A673 (cell line): ENCODE data around the gene URB1. TPM values are rescaled to one million over a fixed set of nuclear protein-coding genes. Genes with fewer than 3 reads are reported as not detected.
"Not testable (repeated sequence)": the region's sequence is repeated elsewhere in the genome, so short reads cannot be mapped to it uniquely, and the experiment has no call there.

Source experiments
- BruUV-seq: library from RNA; stranded (reverse); fragments of 400-500 nt; replicated peaks from 2 replicates; lab custom pipeline; 2021; lab: Mats Ljungman, UMichigan
- CTCF ChIA-PET: fragments of 300-600 bp; sonication (Branson Sonifier 250); formaldehyde crosslinking; loops from one replicate; lab custom pipeline; 2022; ENCODE audit warnings: antibody characterized with exemption; lab: Charles Lee
- POLR2A ChIA-PET: fragments of 300-600 bp; sonication (Branson Sonifier 250); formaldehyde crosslinking; loops from one replicate; lab custom pipeline; 2022; ENCODE audit warnings: antibody characterized with exemption; ENCODE audit not compliant: low non-redundant PET; lab: Charles Lee
- DNase-seq: peaks from one replicate; pipeline ENCODE4 v3.0.0-alpha.2; 2015; ENCODE audit warnings: low spot score
- H3K27ac ChIP-seq: fragments of 200-600 bp; sonication (generic); 2 replicates; pipeline ENCODE4 v1.5.1; 2016; ENCODE audit warnings: mixed run types, low read depth, mild to moderate bottlenecking, mixed read lengths, antibody characterized with exemption, low read length; ENCODE audit not compliant: poor library complexity, severe bottlenecking
- H3K27me3 ChIP-seq: fragments of 200-600 bp; sonication (generic); replicated peaks from 2 replicates; pipeline ENCODE4 v1.6.1; 2017; ENCODE audit warnings: mixed run types, low read depth, mild to moderate bottlenecking, mixed read lengths, antibody characterized with exemption, low read length; ENCODE audit not compliant: insufficient read depth, poor library complexity
- H3K36me3 ChIP-seq: fragments of 200-600 bp; sonication (generic); 2 replicates; pipeline ENCODE4 v1.6.1; 2016; ENCODE audit warnings: mixed run types, mild to moderate bottlenecking, mixed read lengths, antibody characterized with exemption, low read length; ENCODE audit not compliant: insufficient read depth, poor library complexity, severe bottlenecking
- H3K4me1 ChIP-seq: fragments of 200-600 bp; sonication (generic); 2 replicates; pipeline ENCODE4 v1.6.1; 2017; ENCODE audit warnings: mixed run types, mild to moderate bottlenecking, mixed read lengths, antibody characterized with exemption, low read length; ENCODE audit not compliant: insufficient read depth, poor library complexity, severe bottlenecking
- H3K4me3 ChIP-seq: fragments of 200-600 bp; sonication (generic); 2 replicates; pipeline ENCODE4 v1.5.1; 2016; ENCODE audit warnings: low read depth, mixed run types, mild to moderate bottlenecking, mixed read lengths, low read length; ENCODE audit not compliant: poor library complexity, severe bottlenecking
- H3K9me3 ChIP-seq: fragments of 200-600 bp; sonication (generic); 2 replicates; pipeline ENCODE4 v1.6.1; 2016; ENCODE audit warnings: mixed run types, low read depth, mild to moderate bottlenecking, mixed read lengths, antibody characterized with exemption, low read length; ENCODE audit not compliant: poor library complexity, severe bottlenecking
- EZH2 ChIP-seq: fragments of 200-600 bp; sonication (generic); IDR thresholded peaks from 2 replicates; pipeline ENCODE4 v1.6.1; 2017; ENCODE audit warnings: borderline replicate concordance, low read depth, mild to moderate bottlenecking, mixed read lengths, antibody characterized with exemption, low read length; ENCODE audit not compliant: poor library complexity, severe bottlenecking
- intact Hi-C: fragments of 100-400 bp; cut with micrococcal nuclease; formaldehyde crosslinking; loops from one replicate; pipeline ENCODE4 v1.10.0; 2022; ENCODE audit not compliant: unreplicated experiment
- total RNA-seq: library from RNA; stranded (reverse); gene quantifications from 2 replicates; pipeline ENCODE4 v1.2.3, GENCODE V29; 2021
- TF ChIP-seq, protein P1 (sequence below): fragments of 300-800, 200-600 bp; sonication (generic); conservative IDR thresholded peaks from 2 replicates; pipeline ENCODE4 v1.5.1; 2017; ENCODE audit warnings: low read depth, mild to moderate bottlenecking, antibody characterized with exemption, low read length, moderate library complexity, mixed read lengths

URB1 gene
- total RNA-seq, 1 experiment from 2014 or later, result 30.5 TPM

DNA sequence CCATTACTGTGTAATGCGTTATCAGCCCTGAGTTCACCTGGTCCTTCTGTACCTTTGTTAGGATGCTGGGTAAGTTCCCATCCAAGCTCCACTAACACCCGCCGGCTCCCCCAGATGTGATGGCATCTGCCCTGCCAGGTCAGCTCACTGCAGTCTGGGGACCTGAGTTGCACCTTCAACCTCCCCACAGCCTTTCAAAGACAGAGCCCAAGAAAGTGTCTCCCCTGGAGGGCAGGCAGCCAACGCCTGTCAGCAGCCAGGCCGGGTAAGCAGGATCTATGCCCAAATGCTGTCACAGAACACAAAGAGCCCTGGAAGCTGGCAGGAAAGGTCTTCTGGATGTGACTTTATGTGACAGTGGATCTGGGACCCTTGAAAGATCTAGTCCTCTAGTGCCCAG, 80.5 kb downstream of the URB1 start:
- ChIA-PET CTCF (no interaction called here), POLR2A (no interaction called here)
- Histone ChIP-seq H3K9me3 (no peaks in the 10 kb centered on the region), H3K4me3 (no peak overlapping the region), H3K36me3 (peaks cover 33% of the 10 kb centered on the region), H3K4me1 (no peaks in the 10 kb centered on the region), H3K27me3 (no peaks in the 10 kb centered on the region), H3K27ac (no peak overlapping the region)
- TF ChIP-seq EZH2, result no peak
- TF ChIP-seq, protein P1, sequence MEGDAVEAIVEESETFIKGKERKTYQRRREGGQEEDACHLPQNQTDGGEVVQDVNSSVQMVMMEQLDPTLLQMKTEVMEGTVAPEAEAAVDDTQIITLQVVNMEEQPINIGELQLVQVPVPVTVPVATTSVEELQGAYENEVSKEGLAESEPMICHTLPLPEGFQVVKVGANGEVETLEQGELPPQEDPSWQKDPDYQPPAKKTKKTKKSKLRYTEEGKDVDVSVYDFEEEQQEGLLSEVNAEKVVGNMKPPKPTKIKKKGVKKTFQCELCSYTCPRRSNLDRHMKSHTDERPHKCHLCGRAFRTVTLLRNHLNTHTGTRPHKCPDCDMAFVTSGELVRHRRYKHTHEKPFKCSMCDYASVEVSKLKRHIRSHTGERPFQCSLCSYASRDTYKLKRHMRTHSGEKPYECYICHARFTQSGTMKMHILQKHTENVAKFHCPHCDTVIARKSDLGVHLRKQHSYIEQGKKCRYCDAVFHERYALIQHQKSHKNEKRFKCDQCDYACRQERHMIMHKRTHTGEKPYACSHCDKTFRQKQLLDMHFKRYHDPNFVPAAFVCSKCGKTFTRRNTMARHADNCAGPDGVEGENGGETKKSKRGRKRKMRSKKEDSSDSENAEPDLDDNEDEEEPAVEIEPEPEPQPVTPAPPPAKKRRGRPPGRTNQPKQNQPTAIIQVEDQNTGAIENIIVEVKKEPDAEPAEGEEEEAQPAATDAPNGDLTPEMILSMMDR, result no peak
- DNase-seq, result no peak
- intact Hi-C loops, result no loop called here
- no TSS peak for BruUV-seq

GRCh38 chr21:32311621-32312020, 81.2 kb downstream of the URB1 start:
- no peak overlapping the region for H3K27ac ChIP-seq
- ChIA-PET POLR2A (no interaction called here), CTCF (no interaction called here)
- intact Hi-C loops, result no loop called here
- no peaks in the 10 kb centered on the region for H3K27me3 ChIP-seq
- no peaks in the 10 kb centered on the region for H3K9me3 ChIP-seq
- no peak overlapping the region for H3K4me3 ChIP-seq
- DNase-seq, result no peak
- H3K36me3 ChIP-seq, result peaks cover 25% of the 10 kb centered on the region
- BruUV-seq, result no TSS peak
- TF ChIP-seq, protein P1, result no peak
- no peak for TF ChIP-seq EZH2
- H3K4me1 ChIP-seq, result no peaks in the 10 kb centered on the region

DNA sequence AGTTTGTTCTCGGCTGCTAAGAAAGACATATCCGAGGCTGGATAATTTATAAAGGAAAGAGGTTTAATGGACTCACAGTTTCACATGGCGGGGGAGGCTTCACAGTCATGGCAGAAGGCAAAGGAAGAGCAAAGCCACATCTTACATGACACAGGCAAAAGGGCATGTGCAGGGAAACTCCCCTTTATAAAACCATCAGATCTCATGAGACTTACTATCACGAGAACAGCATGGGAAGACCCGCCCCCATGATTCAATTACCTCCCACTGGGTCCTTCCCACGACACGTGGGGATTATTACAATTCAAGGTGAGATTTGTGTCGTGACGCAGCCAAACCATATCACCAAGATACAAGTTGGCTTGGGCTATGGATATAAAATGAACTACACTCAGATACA, 81.8 kb downstream of the URB1 start:
- H3K9me3 ChIP-seq, CTCF ChIA-PET, POLR2A ChIA-PET, BruUV-seq, H3K27ac ChIP-seq, DNase-seq, H3K4me3 ChIP-seq, intact Hi-C loops, H3K27me3 ChIP-seq, H3K4me1 ChIP-seq: not testable (repeated sequence)
- H3K36me3 ChIP-seq, result peaks cover 20% of the 10 kb centered on the region

DNA sequence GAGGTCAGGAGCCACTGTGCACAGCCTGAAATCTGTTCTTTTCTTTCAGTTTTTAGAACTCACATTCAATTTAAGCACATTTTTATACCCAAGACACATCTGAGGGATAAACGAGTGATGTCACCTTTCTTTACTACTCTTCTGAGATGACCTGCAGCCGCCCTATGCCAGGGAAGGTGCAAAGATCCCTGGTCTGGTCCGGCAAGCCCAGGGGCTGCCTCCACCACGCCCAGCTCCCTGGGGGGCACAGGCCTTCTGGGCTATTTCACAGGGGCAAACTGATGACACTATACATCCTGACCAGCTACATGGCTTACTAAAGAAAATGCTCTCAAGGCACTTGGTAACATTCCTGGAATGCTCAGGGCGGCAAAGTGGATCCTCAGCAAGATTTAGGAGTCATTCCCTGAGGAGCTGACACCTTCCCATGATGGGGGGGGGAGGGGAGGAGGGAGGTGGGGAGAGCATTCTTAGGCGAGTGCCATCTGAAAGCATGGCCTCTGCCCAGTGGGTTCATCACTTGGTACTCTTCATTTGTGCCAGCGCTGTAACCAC, 82.8 kb downstream of the URB1 start:
- Histone ChIP-seq H3K36me3 (peaks cover 13% of the 10 kb centered on the region), H3K9me3 (no peaks in the 10 kb centered on the region), H3K4me1 (no peaks in the 10 kb centered on the region), H3K4me3 (no peak overlapping the region), H3K27ac (no peak overlapping the region), H3K27me3 (no peaks in the 10 kb centered on the region)
- no peak for DNase-seq
- ChIA-PET POLR2A (no interaction called here), CTCF (no interaction called here)
- no peak for TF ChIP-seq EZH2
- intact Hi-C loops, result no loop called here
- BruUV-seq, result no TSS peak
